SU-DHL-6 (cell line): Measurements from ENCODE around the gene ACAA1.
A peak's percentile ranks its signal among the peaks of the same experiment; 100 is the strongest.

Experiments
- H2AFZ ChIP-seq: fragments of 200-600 bp; sonication (generic); 2 replicates; pipeline ENCODE4 v1.6.1; 2014; ENCODE audit warnings: low read depth, mild to moderate bottlenecking, moderate library complexity, mixed read lengths, antibody characterized with exemption, low read length; ENCODE audit not compliant: severe bottlenecking
- H3F3A ChIP-seq: fragments of 200-600 bp; shearing (Covaris generic); 2 replicates; pipeline ENCODE4 v1.6.0; 2016; ENCODE audit warnings: antibody characterized with exemption, mild to moderate bottlenecking; ENCODE audit not compliant: insufficient read depth
- H3K27ac ChIP-seq: fragments of 200-600 bp; sonication (generic); 2 replicates; pipeline ENCODE4 v1.5.1; 2016; ENCODE audit warnings: low read depth, mild to moderate bottlenecking, low read length, moderate library complexity, mixed read lengths
- H3K27me3 ChIP-seq: fragments of 200-600 bp; sonication (generic), shearing (Covaris generic); 2 replicates; pipeline ENCODE4 v1.6.0; 2014; ENCODE audit warnings: mild to moderate bottlenecking, low read length
- H3K36me3 ChIP-seq: fragments of 200-600 bp; sonication (generic); 2 replicates; pipeline ENCODE4 v1.6.1; 2014; ENCODE audit warnings: mild to moderate bottlenecking, low read length, mixed read lengths
- H3K4me2 ChIP-seq: fragments of 300-600, 200-600 bp; shearing (Covaris generic), sonication (generic); 2 replicates; pipeline ENCODE4 v1.6.0; 2014; ENCODE audit warnings: low read length, low read depth, mild to moderate bottlenecking; ENCODE audit not compliant: poor library complexity, severe bottlenecking
- H3K4me3 ChIP-seq: fragments of 200-600 bp; sonication (generic); 2 replicates; pipeline ENCODE4 v1.5.1; 2014; ENCODE audit warnings: antibody characterized with exemption, low read length, mild to moderate bottlenecking, mixed read lengths; ENCODE audit not compliant: insufficient read depth, poor library complexity, severe bottlenecking
- H3K79me2 ChIP-seq: fragments of 200-600 bp; sonication (generic); 2 replicates; pipeline ENCODE4 v1.6.1; 2014; ENCODE audit warnings: mild to moderate bottlenecking, low read length, moderate library complexity; ENCODE audit not compliant: insufficient read depth
- H3K9ac ChIP-seq: fragments of 200-600 bp; sonication (generic); 2 replicates; pipeline ENCODE4 v1.7.0; 2014; ENCODE audit warnings: mild to moderate bottlenecking, low read length
- H3K9me2 ChIP-seq: fragments of 200-600 bp; sonication (generic); replicated peaks from 2 replicates; pipeline ENCODE4 v1.6.1; 2014; ENCODE audit warnings: low read length; ENCODE audit not compliant: insufficient read depth
- H3K9me3 ChIP-seq: fragments of 200-600 bp; sonication (generic); 2 replicates; pipeline ENCODE4 v1.6.1; 2014; ENCODE audit warnings: low read length, mixed read lengths; ENCODE audit not compliant: insufficient read depth
- H4K20me1 ChIP-seq: fragments of 200-600 bp; sonication (generic); 2 replicates; pipeline ENCODE4 v1.6.1; 2014; ENCODE audit warnings: low read depth, mild to moderate bottlenecking, antibody characterized with exemption, low read length, moderate library complexity, mixed read lengths
- EZH2phosphoT487 ChIP-seq: fragments of 200-600 bp; sonication (generic), shearing (Covaris generic); conservative IDR thresholded peaks from 2 replicates; pipeline ENCODE4 v1.6.1; 2018; ENCODE audit warnings: mild to moderate bottlenecking, antibody characterized with exemption, low read length, moderate library complexity, mixed read lengths
- TF ChIP-seq, protein P1 (sequence below): fragments of 200-600 bp; sonication (generic); IDR thresholded peaks from one replicate; pipeline ENCODE4 v1.5.1; 2017; ENCODE audit warnings: antibody characterized with exemption, mild to moderate bottlenecking, low read length, moderate library complexity; ENCODE audit not compliant: insufficient read depth, poor library complexity, severe bottlenecking

ACAA1 gene

DNA sequence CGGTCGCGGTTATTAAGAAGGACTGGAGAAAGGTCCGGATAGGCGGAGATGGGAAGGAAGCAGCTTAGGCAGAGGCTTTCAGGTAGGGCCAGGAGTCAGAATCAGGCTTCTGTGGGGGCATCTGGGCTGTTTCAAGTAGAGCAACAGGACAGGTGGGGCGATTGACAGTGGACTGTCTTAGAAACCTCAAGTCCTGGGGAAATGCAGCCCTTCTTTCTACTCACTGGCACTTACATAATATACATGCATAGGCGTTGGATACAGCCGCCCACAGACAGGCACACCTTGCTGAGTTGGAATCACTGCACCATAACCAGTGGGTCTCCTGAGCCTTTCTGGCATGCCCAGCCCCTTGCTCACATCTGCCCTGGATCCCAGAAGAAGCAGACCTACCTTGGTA is 2.3 kb upstream of the ACAA1 start:
- Histone ChIP-seq H3K9me3 (no peaks in the 10 kb centered on the region), H3K27ac (peak overlapping the region; percentile 46), H3K4me2 (peak overlapping the region; percentile 68), H3F3A (no peaks in the 10 kb centered on the region), H3K9ac (peak overlapping the region; percentile 86), H4K20me1 (no peaks in the 10 kb centered on the region), H3K79me2 (peaks cover 15% of the 10 kb centered on the region), H3K27me3 (no peaks in the 10 kb centered on the region), H2AFZ (peak overlapping the region; percentile 38), H3K36me3 (no peaks in the 10 kb centered on the region), H3K9me2 (no peaks in the 10 kb centered on the region), H3K4me3 (peak overlapping the region; percentile 78)
- TF ChIP-seq EZH2phosphoT487, result no peak
- TF ChIP-seq, protein P1, sequence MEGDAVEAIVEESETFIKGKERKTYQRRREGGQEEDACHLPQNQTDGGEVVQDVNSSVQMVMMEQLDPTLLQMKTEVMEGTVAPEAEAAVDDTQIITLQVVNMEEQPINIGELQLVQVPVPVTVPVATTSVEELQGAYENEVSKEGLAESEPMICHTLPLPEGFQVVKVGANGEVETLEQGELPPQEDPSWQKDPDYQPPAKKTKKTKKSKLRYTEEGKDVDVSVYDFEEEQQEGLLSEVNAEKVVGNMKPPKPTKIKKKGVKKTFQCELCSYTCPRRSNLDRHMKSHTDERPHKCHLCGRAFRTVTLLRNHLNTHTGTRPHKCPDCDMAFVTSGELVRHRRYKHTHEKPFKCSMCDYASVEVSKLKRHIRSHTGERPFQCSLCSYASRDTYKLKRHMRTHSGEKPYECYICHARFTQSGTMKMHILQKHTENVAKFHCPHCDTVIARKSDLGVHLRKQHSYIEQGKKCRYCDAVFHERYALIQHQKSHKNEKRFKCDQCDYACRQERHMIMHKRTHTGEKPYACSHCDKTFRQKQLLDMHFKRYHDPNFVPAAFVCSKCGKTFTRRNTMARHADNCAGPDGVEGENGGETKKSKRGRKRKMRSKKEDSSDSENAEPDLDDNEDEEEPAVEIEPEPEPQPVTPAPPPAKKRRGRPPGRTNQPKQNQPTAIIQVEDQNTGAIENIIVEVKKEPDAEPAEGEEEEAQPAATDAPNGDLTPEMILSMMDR, result no peak

DNA sequence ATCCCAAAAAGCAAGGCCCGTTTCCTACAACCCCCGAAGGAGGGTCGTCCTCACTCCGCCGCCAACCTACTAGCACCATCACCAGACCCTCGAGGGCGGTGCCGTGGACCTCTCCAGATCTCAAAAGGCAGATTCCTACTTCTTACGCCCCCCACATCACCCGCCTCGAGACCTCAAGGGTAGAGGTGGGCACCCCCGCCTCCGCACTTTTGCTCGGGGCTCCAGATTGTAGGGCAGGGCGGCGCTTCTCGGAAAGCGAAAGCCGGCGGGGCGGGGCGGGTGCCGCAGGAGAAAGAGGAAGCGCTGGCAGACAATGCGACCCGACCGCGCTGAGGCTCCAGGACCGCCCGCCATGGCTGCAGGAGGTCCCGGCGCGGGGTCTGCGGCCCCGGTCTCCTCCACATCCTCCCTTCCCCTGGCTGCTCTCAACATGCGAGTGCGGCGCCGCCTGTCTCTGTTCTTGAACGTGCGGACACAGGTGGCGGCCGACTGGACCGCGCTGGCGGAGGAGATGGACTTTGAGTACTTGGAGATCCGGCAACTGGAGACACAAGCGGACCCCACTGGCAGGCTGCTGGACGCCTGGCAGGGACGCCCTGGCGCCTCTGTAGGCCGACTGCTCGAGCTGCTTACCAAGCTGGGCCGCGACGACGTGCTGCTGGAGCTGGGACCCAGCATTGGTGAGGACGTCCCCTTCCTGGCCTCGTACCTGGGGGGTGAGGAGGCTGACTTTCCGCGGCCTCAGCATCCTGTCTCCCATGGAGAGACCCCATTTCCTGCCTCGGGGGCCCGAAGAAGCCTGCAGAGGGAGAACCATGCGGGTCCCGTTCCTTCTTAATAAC is 1.6 kb upstream of the ACAA1 start, which contains the start of gene MYD88:
Gene MYD88, plus strand, starts transcription at position 313 of the 842 bp plus-strand sequence. Its CDS starts 40 bp downstream, at position 353.
- TF ChIP-seq, protein P1, result no peak
- TF ChIP-seq EZH2phosphoT487, result no peak
- peaks cover 15% of the 10 kb centered on the region for H3K79me2 ChIP-seq
- H4K20me1 ChIP-seq, result no peaks in the 10 kb centered on the region
- H3F3A ChIP-seq, result no peaks in the 10 kb centered on the region
- no peaks in the 10 kb centered on the region for H3K9me3 ChIP-seq
- H3K4me2 ChIP-seq, result peak within 1 kb of the TSS; percentile 68
- H3K36me3 ChIP-seq, result no peaks in the 10 kb centered on the region
- peak within 1 kb of the TSS; percentile 38 for H2AFZ ChIP-seq
- peak within 1 kb of the TSS; percentile 46 for H3K27ac ChIP-seq
- H3K9me2 ChIP-seq, result no peaks in the 10 kb centered on the region
- peak within 1 kb of the TSS; percentile 78 for H3K4me3 ChIP-seq
- H3K9ac ChIP-seq, result peak within 1 kb of the TSS; percentile 86
- H3K27me3 ChIP-seq, result no peaks in the 10 kb centered on the region

GRCh38 chr3:38137615-38138348 is 855 bp upstream of the ACAA1 start:
- Histone ChIP-seq H2AFZ (peak overlapping the region; percentile 38), H3K79me2 (peaks cover 15% of the 10 kb centered on the region)

More at GRCh38 chr3:38137615-38138348, 855 bp upstream of the ACAA1 start:
- TF ChIP-seq, protein P1, result no peak
- TF ChIP-seq EZH2phosphoT487, result no peak
- no peaks in the 10 kb centered on the region for H3K36me3 ChIP-seq
- peak overlapping the region; percentile 68 for H3K4me2 ChIP-seq
- H3K27ac ChIP-seq, result peak overlapping the region; percentile 30
- H3K9me3 ChIP-seq, result no peaks in the 10 kb centered on the region
- H3F3A ChIP-seq, result no peaks in the 10 kb centered on the region
- no peaks in the 10 kb centered on the region for H3K9me2 ChIP-seq
- H3K9ac ChIP-seq, result peak overlapping the region; percentile 86
- no peaks in the 10 kb centered on the region for H3K27me3 ChIP-seq
- H4K20me1 ChIP-seq, result no peaks in the 10 kb centered on the region
- H3K4me3 ChIP-seq, result peak overlapping the region; percentile 78
